Neural progenitor cell (in vitro differentiated cells): ENCODE measurements around the gene WDR7.

Experiments
- EZH2 ChIP-seq: fragments of 200-600 bp; sonication (generic); IDR thresholded peaks from 2 replicates; pipeline ENCODE4 v1.6.1; 2017; ENCODE audit warnings: antibody characterized with exemption, mild to moderate bottlenecking, moderate library complexity
- EZH2phosphoT487 ChIP-seq: fragments of 200-600 bp; sonication (generic); IDR thresholded peaks from 2 replicates; pipeline ENCODE4 v1.6.1; 2017; ENCODE audit warnings: antibody characterized with exemption
- TF ChIP-seq, protein P1 (sequence below): fragments of 200-600 bp; sonication (generic); IDR thresholded peaks from 2 replicates; pipeline ENCODE4 v1.5.1; 2017; ENCODE audit warnings: antibody characterized with exemption, mild to moderate bottlenecking

DNA sequence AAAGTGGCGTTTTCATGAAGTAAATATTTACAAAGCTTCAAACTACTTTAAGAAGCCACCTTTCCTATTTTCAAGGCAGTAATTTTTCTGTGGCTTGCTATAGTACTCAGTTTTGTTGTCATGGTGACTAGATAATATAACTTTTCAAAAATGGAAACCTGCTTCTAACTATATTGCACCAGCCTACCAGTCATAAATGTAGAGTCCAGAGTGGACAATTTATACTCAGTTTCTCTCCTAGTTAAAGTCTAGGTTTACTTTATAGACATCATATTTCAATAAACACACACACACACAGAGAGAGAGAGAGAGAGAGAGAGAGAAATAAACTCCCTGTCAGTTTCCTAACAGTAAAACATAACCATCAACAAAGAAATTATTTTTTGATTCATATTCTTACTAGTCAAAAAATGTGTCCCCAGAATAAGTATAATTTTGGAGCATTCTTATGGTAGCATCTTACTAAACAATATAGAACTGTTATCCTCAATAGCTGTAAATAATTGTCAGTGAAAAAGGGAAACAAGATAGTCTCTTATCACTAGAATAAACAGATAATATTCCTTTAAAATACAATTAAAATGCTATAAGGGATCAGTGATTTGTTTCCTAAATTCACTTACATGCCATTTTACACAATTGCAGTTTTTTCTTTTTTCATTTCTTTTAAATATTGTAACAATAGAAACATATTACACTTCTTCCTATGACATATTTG, 332.3 kb downstream of the WDR7 start:
- TF ChIP-seq, protein P1, sequence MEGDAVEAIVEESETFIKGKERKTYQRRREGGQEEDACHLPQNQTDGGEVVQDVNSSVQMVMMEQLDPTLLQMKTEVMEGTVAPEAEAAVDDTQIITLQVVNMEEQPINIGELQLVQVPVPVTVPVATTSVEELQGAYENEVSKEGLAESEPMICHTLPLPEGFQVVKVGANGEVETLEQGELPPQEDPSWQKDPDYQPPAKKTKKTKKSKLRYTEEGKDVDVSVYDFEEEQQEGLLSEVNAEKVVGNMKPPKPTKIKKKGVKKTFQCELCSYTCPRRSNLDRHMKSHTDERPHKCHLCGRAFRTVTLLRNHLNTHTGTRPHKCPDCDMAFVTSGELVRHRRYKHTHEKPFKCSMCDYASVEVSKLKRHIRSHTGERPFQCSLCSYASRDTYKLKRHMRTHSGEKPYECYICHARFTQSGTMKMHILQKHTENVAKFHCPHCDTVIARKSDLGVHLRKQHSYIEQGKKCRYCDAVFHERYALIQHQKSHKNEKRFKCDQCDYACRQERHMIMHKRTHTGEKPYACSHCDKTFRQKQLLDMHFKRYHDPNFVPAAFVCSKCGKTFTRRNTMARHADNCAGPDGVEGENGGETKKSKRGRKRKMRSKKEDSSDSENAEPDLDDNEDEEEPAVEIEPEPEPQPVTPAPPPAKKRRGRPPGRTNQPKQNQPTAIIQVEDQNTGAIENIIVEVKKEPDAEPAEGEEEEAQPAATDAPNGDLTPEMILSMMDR: no peak
- TF ChIP-seq EZH2 (no peak), EZH2phosphoT487 (no peak)
